Liver (tissue), 9 donors: ENCODE data around the gene FMN1. TPM values are rescaled to one million over a fixed set of nuclear protein-coding genes. Genes with fewer than 3 reads are reported as not detected.

ENCODE experiments used
- DNase-seq: peaks from one replicate; pipeline ENCODE4 v3.0.0-alpha.2; 2017; ENCODE audit warnings: low spot score
- H3K27ac ChIP-seq, 2 donors: one replicate each; pipeline ENCODE4 v1.7.0; 2013; ENCODE audit warnings: inconsistent platforms in 2 of 2, low read length in 2 of 2, control low read depth in 1 of 2, low read depth in 1 of 2, mild to moderate bottlenecking in 1 of 2
- H3K27me3 ChIP-seq, 4 donors: one replicate each; pipeline versions ENCODE4 v1.6.1 to v1.7.0; 2013; ENCODE audit warnings: low read length in 3 of 4, inconsistent platforms in 1 of 4, mild to moderate bottlenecking in 1 of 4, moderate library complexity in 1 of 4; ENCODE audit not compliant: control insufficient read depth in 4 of 4, insufficient read depth in 4 of 4
- H3K36me3 ChIP-seq, 4 donors: one replicate each; pipeline versions ENCODE4 v1.6.1 to v1.7.0; 2013; ENCODE audit warnings: low read length in 3 of 4, mild to moderate bottlenecking in 3 of 4, low read depth in 1 of 4, moderate library complexity in 1 of 4; ENCODE audit not compliant: control insufficient read depth in 4 of 4, insufficient read depth in 3 of 4
- H3K4me1 ChIP-seq, 4 donors: one replicate each; pipeline versions ENCODE4 v1.6.1 to v1.7.0; 2013; ENCODE audit warnings: low read length in 3 of 4, mild to moderate bottlenecking in 3 of 4, moderate library complexity in 1 of 4; ENCODE audit not compliant: control insufficient read depth in 4 of 4, insufficient read depth in 4 of 4
- H3K4me3 ChIP-seq, 3 donors: one replicate each; pipeline versions ENCODE4 v1.6.1 to v1.7.0; 2013; ENCODE audit warnings: low read length in 3 of 3, control low read depth in 1 of 3, low read depth in 1 of 3, mild to moderate bottlenecking in 1 of 3
- H3K9ac ChIP-seq, 2 donors: one replicate each; pipeline ENCODE4 v1.7.0; 2013; ENCODE audit warnings: low read length in 2 of 2, mild to moderate bottlenecking in 2 of 2, moderate library complexity in 2 of 2, control low read depth in 1 of 2, low read depth in 1 of 2
- H3K9me3 ChIP-seq, 4 donors: one replicate each; pipeline versions ENCODE4 v1.6.1 to v1.7.0; 2013; ENCODE audit warnings: low read length in 3 of 4; ENCODE audit not compliant: control insufficient read depth in 4 of 4
- ATF3 ChIP-seq: IDR thresholded peaks from 2 replicates; pipeline ENCODE4 v1.6.1; 2016; ENCODE audit warnings: antibody characterized with exemption
- CTCF ChIP-seq: fragments of 150-350 bp; IDR thresholded peaks from 2 replicates; pipeline ENCODE4 v1.5.1; 2017; ENCODE audit warnings: improper control_type of control experiment, low read depth, low read length; ENCODE audit not compliant: missing input control
- EGR1 ChIP-seq, 2 donors: IDR thresholded peaks; 2 replicates each; pipeline ENCODE4 v1.6.1; 2016 to 2018; ENCODE audit warnings: antibody characterized with exemption in 2 of 2, low read depth in 2 of 2
- FOXA2 ChIP-seq: IDR thresholded peaks from 2 replicates; pipeline ENCODE4 v1.6.1; 2016; ENCODE audit warnings: antibody characterized with exemption
- GABPA ChIP-seq, 2 donors: IDR thresholded peaks in 1 of 2; conservative IDR thresholded peaks in 1 of 2; 2 replicates each; pipeline ENCODE4 v1.6.1; 2016; ENCODE audit warnings: antibody characterized with exemption in 2 of 2, mild to moderate bottlenecking in 1 of 2, moderate library complexity in 1 of 2
- HNF4A ChIP-seq, 2 donors: conservative IDR thresholded peaks; 2 replicates each; pipeline ENCODE4 v1.6.1; 2016; ENCODE audit warnings: antibody characterized with exemption in 2 of 2, mild to moderate bottlenecking in 2 of 2
- HNF4G ChIP-seq: IDR thresholded peaks from 2 replicates; pipeline ENCODE4 v1.6.1; 2016; ENCODE audit warnings: antibody characterized with exemption
- MAX ChIP-seq: IDR thresholded peaks from 2 replicates; pipeline ENCODE4 v1.6.1; 2016; ENCODE audit warnings: antibody characterized with exemption
- NR2F2 ChIP-seq: IDR thresholded peaks from 2 replicates; pipeline ENCODE4 v1.6.1; 2016; ENCODE audit warnings: antibody characterized with exemption
- REST ChIP-seq: IDR thresholded peaks from 2 replicates; pipeline ENCODE4 v1.6.1; 2016; ENCODE audit warnings: antibody characterized with exemption, mild to moderate bottlenecking
- RXRA ChIP-seq, 2 donors: IDR thresholded peaks; 2 replicates each; pipeline ENCODE4 v1.6.1; 2017 to 2018; ENCODE audit warnings: antibody characterized with exemption in 2 of 2, mild to moderate bottlenecking in 1 of 2
- SP1 ChIP-seq: IDR thresholded peaks from 2 replicates; pipeline ENCODE4 v1.6.1; 2018; ENCODE audit warnings: antibody characterized with exemption, mild to moderate bottlenecking
- WGBS: extraction: QIAGEN DNeasy Blood & Tissue Kit; methylation state at CpG from one replicate; pipeline ENCODE4 v1.1.7; 2013; 5-methylcytosine and 5-hydroxymethylcytosine counted together
- polyA plus RNA-seq, 2 donors: library from polyadenylated mRNA; stranded (reverse) in 1 of 2; unstranded in 1 of 2; fragments of 200-250 nt in 1 of 2; fragments of >200 nt in 1 of 2; fragmentation: Nextera tagmentation in 1 of 2; extraction: Ambion mirVana in 1 of 2; gene quantifications; one replicate each; pipeline versions ENCODE4 v1.2.1 to v1.2.3, GENCODE V29; 2013 to 2015
- total RNA-seq, 2 donors: library from RNA; depleted of rRNA; stranded (reverse); fragments of >200 nt; gene quantifications; one replicate each; pipeline ENCODE4 v1.2.3, GENCODE V29; 2014
- TF ChIP-seq, protein P1 (sequence below): IDR thresholded peaks from 2 replicates; pipeline ENCODE4 v1.6.1; 2016; ENCODE audit warnings: antibody characterized with exemption
- donor health status: healthy.
- donor health status: healthy.
- donor health status: healthy.
- donor health status: healthy.
- donor health status: healthy.

The FMN1 gene
- total and polyA plus RNA-seq, 4 donors = 0.21 to 5.4 (median 0.53) TPM

DNA sequence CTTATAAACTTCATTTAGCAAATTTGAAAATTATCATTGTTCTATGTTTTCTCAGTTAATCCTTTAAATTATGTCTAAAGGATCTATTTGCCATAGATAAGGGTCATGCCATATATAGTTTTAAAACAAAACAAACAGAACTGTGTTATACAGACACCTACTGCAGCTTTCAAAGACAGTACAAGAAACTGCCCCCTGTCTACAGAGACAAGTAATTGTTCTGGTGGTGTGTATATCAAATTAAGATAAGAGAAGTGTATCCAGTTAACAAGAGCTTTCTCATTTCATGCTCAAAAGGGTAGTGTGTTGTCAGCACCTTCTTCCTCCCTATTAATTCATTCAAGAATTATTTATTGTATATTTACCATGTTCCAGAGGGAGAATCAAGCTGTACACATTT, 201.2 kb downstream of the FMN1 start:
- Histone ChIP-seq H3K4me3 (no peak overlapping the region), H3K9ac (no peak overlapping the region), H3K9me3 (peaks cover 0 to 2% (median 0%) of the 10 kb centered on the region in 4 donors), H3K27ac (no peak overlapping the region), H3K36me3 (no peaks in the 10 kb centered on the region), H3K4me1 (no peaks in the 10 kb centered on the region), H3K27me3 (peaks cover 0 to 3% (median 0%) of the 10 kb centered on the region in 4 donors)
- no peak for TF ChIP-seq EGR1 (IDR thresholded peaks at IDR 0.05; ENCODE audit: low read depth in 2 of 2)
- no peak for TF ChIP-seq FOXA2
- no peak for TF ChIP-seq SP1
- no peak for TF ChIP-seq HNF4G
- no peak for TF ChIP-seq GABPA (IDR thresholded peaks at IDR 0.05 in 1 of 2, conservative IDR thresholded peaks at IDR 0.05 in 1 of 2)
- TF ChIP-seq REST = no peak
- TF ChIP-seq RXRA (IDR thresholded peaks at IDR 0.05) = no peak
- TF ChIP-seq ATF3 = no peak
- TF ChIP-seq, protein P1, sequence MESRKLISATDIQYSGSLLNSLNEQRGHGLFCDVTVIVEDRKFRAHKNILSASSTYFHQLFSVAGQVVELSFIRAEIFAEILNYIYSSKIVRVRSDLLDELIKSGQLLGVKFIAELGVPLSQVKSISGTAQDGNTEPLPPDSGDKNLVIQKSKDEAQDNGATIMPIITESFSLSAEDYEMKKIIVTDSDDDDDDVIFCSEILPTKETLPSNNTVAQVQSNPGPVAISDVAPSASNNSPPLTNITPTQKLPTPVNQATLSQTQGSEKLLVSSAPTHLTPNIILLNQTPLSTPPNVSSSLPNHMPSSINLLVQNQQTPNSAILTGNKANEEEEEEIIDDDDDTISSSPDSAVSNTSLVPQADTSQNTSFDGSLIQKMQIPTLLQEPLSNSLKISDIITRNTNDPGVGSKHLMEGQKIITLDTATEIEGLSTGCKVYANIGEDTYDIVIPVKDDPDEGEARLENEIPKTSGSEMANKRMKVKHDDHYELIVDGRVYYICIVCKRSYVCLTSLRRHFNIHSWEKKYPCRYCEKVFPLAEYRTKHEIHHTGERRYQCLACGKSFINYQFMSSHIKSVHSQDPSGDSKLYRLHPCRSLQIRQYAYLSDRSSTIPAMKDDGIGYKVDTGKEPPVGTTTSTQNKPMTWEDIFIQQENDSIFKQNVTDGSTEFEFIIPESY = no peak
- TF ChIP-seq HNF4A (conservative IDR thresholded peaks at IDR 0.05) = no peak
- TF ChIP-seq MAX = no peak
- TF ChIP-seq CTCF = no peak
- no peak for TF ChIP-seq NR2F2
- DNase-seq = no peak

DNA sequence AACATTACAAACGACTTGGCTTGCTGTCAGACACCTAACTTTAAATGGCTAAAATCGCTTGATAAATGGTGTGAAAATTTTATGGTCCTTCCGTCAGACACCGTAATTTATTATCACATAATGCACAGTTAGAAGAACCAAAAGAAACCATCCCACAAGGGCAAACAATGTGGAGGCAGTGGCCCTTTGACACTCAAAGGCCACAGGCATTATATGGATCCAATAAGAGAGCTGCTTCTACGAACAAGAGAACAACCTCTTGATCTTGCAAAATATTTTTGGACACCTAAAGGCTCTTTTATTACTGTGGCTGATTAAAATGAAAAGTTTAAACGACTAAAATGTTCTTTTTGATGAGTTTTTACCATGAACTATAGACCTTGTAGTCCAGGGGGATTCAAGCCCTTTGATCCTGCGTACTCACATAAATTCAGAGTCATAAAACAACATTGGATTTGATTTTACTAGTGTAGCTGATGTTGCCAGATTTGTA, 202.8 kb downstream of the FMN1 start:
- WGBS = 72% methylated on average over 7 of the region's 7 CpGs
- TF ChIP-seq FOXA2 (no peak), HNF4A (conservative IDR thresholded peaks at IDR 0.05) (no peak), SP1 (no peak), MAX (no peak)
- H3K36me3 ChIP-seq = no peaks in the 10 kb centered on the region
- H3K4me3 ChIP-seq = no peak overlapping the region
- DNase-seq = no peak
- no peak overlapping the region for H3K27ac ChIP-seq
- H3K9ac ChIP-seq = no peak overlapping the region
- no peaks in the 10 kb centered on the region for H3K4me1 ChIP-seq
- H3K27me3 ChIP-seq = peaks cover 0 to 3% (median 0%) of the 10 kb centered on the region in 4 donors
- peaks cover 0 to 2% (median 0%) of the 10 kb centered on the region in 4 donors for H3K9me3 ChIP-seq
